Measurements from ENCODE around the gene PDILT.

The PDILT gene

GRCh38 chr16:20309786-20310185, 94.8 kb downstream of the PDILT start:
- TF ChIP-seq, protein P1, sequence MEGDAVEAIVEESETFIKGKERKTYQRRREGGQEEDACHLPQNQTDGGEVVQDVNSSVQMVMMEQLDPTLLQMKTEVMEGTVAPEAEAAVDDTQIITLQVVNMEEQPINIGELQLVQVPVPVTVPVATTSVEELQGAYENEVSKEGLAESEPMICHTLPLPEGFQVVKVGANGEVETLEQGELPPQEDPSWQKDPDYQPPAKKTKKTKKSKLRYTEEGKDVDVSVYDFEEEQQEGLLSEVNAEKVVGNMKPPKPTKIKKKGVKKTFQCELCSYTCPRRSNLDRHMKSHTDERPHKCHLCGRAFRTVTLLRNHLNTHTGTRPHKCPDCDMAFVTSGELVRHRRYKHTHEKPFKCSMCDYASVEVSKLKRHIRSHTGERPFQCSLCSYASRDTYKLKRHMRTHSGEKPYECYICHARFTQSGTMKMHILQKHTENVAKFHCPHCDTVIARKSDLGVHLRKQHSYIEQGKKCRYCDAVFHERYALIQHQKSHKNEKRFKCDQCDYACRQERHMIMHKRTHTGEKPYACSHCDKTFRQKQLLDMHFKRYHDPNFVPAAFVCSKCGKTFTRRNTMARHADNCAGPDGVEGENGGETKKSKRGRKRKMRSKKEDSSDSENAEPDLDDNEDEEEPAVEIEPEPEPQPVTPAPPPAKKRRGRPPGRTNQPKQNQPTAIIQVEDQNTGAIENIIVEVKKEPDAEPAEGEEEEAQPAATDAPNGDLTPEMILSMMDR (IDR thresholded peaks at IDR 0.05), result no peak

Measured in LNCAP (cell line).